Testis (tissue), 2 donors: ENCODE results near the gene SLC4A1AP.
"Not testable (repeated sequence)": the region's sequence is repeated elsewhere in the genome, so short reads cannot be mapped to it uniquely, and the experiment has no call there.

ENCODE experiments used
- POLR2A ChIP-seq: fragments of 450-650 bp; IDR thresholded peaks from one replicate; pipeline ENCODE4 v1.6.1; 2017; ENCODE audit warnings: antibody characterized with exemption, mild to moderate bottlenecking, moderate library complexity
- TF ChIP-seq, protein P1 (sequence below), 3 experiments: fragments of 450-650 bp in 2 of 3; fragments of 200-600 bp in 1 of 3; sonication (generic) in 1 of 3; IDR thresholded peaks; one replicate each; pipeline ENCODE4 v1.5.1; 2016 to 2019; ENCODE audit warnings: antibody characterized with exemption in 3 of 3, mild to moderate bottlenecking in 2 of 3, moderate library complexity in 1 of 3

DNA sequence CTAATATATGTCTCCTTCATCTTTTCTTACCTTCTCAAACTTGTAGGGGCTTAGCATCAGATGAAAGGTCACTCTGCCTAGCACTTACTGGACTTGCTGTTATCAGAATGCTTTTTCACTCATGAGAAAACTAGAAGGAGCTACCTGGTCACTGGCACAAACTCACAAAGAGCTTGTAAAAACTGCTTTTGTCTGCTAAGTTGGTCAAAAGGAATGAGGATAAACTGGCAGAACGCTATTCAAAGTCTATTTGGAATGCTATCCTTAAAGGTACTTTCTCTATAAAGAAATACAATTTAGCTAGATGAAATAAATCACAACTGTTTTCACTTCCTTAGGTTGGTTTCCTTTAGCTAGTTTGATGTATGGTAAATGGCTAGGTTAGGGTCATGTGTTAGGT lies 37.4 kb upstream of the SLC4A1AP start:
- TF ChIP-seq, protein P1, sequence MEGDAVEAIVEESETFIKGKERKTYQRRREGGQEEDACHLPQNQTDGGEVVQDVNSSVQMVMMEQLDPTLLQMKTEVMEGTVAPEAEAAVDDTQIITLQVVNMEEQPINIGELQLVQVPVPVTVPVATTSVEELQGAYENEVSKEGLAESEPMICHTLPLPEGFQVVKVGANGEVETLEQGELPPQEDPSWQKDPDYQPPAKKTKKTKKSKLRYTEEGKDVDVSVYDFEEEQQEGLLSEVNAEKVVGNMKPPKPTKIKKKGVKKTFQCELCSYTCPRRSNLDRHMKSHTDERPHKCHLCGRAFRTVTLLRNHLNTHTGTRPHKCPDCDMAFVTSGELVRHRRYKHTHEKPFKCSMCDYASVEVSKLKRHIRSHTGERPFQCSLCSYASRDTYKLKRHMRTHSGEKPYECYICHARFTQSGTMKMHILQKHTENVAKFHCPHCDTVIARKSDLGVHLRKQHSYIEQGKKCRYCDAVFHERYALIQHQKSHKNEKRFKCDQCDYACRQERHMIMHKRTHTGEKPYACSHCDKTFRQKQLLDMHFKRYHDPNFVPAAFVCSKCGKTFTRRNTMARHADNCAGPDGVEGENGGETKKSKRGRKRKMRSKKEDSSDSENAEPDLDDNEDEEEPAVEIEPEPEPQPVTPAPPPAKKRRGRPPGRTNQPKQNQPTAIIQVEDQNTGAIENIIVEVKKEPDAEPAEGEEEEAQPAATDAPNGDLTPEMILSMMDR (IDR thresholded peaks at IDR 0.05) = not testable (repeated sequence)
- not testable (repeated sequence) for TF ChIP-seq POLR2A
